ENCODE measurements around the gene KCNQ5.

GRCh38 chr6:72966628-72967280 is 344.9 kb downstream of the KCNQ5 start:
- no peak for TF ChIP-seq CTCF (IDR thresholded peaks at IDR 0.05)
- TF ChIP-seq POLR2A (IDR thresholded peaks at IDR 0.05), result no peak
- TF ChIP-seq EP300 (IDR thresholded peaks at IDR 0.05), result no peak
- TF ChIP-seq POLR2AphosphoS5 (IDR thresholded peaks at IDR 0.05), result no peak
